ENCODE data around the gene LDLRAD4.

DNA sequence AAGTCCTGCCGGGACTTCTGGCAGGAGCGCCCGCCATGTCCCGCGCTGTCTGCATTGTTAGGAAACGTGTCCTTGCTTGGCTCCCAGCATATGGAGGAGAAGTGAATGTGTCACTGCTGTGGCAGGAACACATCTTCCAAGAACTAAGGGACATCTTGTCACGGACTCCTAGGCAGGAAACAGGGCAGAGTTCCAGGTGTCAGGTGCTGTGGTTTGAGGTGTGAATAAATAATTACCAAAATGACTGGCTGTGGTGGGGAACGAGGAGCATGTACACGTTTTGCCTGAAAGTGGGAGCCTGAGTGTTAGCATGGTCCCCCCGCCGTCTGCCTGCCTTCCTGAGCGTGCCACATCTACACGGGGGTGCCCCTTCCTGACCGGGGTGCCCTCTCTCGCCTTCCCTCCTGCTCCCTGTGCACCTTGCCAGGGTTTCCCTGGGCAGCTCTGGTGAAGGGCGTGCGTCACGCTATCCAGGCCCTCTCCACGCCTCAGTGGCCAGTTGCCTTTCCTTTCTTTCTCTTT, 237.5 kb downstream of the LDLRAD4 start:
- TF ChIP-seq, protein P1, sequence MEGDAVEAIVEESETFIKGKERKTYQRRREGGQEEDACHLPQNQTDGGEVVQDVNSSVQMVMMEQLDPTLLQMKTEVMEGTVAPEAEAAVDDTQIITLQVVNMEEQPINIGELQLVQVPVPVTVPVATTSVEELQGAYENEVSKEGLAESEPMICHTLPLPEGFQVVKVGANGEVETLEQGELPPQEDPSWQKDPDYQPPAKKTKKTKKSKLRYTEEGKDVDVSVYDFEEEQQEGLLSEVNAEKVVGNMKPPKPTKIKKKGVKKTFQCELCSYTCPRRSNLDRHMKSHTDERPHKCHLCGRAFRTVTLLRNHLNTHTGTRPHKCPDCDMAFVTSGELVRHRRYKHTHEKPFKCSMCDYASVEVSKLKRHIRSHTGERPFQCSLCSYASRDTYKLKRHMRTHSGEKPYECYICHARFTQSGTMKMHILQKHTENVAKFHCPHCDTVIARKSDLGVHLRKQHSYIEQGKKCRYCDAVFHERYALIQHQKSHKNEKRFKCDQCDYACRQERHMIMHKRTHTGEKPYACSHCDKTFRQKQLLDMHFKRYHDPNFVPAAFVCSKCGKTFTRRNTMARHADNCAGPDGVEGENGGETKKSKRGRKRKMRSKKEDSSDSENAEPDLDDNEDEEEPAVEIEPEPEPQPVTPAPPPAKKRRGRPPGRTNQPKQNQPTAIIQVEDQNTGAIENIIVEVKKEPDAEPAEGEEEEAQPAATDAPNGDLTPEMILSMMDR (IDR thresholded peaks at IDR 0.05) = no peak
- TF ChIP-seq EZH2 (IDR thresholded peaks at IDR 0.05; ENCODE audit: borderline replicate concordance, insufficient read depth, low read depth, low read length, poor library complexity, severe bottlenecking) = no peak
